Activated CD4-positive, alpha-beta T cell treated with anti-CD3 and anti-CD28 coated beads, Interleukin-2, amount 10 ng/mL, durations not matched to agents 7 days and 5 days (primary cell): ENCODE measurements around the gene CMIP. TPM values are rescaled to one million over a fixed set of nuclear protein-coding genes. Genes with fewer than 3 reads are reported as not detected.

Source experiments
- CTCF ChIA-PET: fragments of 350-600 bp; sonication (Branson Sonifier 250); formaldehyde crosslinking; loops from one replicate; lab custom pipeline; 2021; ENCODE audit warnings: antibody characterized with exemption; lab: Charles Lee
- POLR2A ChIA-PET: fragments of 350-600 bp; sonication (Branson Sonifier 250); formaldehyde crosslinking; loops from one replicate; lab custom pipeline; 2021; ENCODE audit warnings: antibody characterized with exemption; lab: Charles Lee
- DNase-seq: peaks from one replicate; pipeline ENCODE4 v3.0.0-alpha.2; 2020
- H3K27ac Mint-ChIP-seq: one replicate; pipeline ENCODE4 v1.8.0; 2021; ENCODE audit warnings: mild to moderate bottlenecking, moderate library complexity, mixed read lengths
- H3K27me3 Mint-ChIP-seq: one replicate; pipeline ENCODE4 v1.8.0; 2021; ENCODE audit warnings: mixed read lengths
- H3K36me3 Mint-ChIP-seq: one replicate; pipeline ENCODE4 v1.8.0; 2021; ENCODE audit warnings: low read depth, mixed read lengths
- H3K4me1 Mint-ChIP-seq: one replicate; pipeline ENCODE4 v1.8.0; 2021; ENCODE audit warnings: mixed read lengths
- H3K4me3 Mint-ChIP-seq: one replicate; pipeline ENCODE4 v1.8.0; 2021; ENCODE audit warnings: mild to moderate bottlenecking, moderate library complexity, mixed read lengths
- H3K9me3 Mint-ChIP-seq: one replicate; pipeline ENCODE4 v1.8.0; 2021; ENCODE audit warnings: mixed read lengths
- total RNA-seq, 2 experiments: library from RNA; stranded (reverse); gene quantifications; one replicate each; pipeline ENCODE4 v1.2.3, GENCODE V29; 2021

CMIP gene
- total RNA-seq, 2 experiments from 2014 or later = 44.7 to 46.8 TPM

DNA sequence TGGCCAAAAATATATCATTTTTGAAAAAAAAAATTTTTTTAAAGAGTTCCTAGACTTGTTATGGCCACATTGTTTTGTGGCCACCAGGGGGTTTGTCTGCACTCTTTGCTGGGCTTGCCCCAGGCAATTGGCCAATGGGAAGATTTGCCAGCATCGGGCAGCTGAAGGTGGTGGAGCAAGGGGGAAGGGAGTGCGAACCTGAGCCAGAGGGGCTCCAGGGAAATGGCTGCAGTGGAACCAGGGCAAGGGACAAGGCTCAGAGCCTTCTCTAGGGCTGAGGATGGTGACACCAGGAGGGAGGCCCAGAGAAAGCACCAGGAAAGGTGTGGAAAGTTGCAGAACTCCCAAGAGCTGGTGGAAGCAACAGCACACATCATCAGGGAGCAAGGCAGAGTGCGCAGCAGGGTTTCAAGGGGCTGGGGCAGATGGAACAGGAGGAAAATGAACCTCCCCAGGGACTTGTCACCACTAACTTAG, 15.5 kb upstream of the CMIP start:
- Mint-ChIP-seq H3K4me3 (no peak overlapping the region), H3K9me3 (no peaks in the 10 kb centered on the region), H3K27ac (no peak overlapping the region), H3K36me3 (no peaks in the 10 kb centered on the region), H3K27me3 (peaks cover 4% of the 10 kb centered on the region), H3K4me1 (peaks cover 15% of the 10 kb centered on the region)
- DNase-seq = no peak
- ChIA-PET CTCF (interaction anchor here (0.7 to 1.5 kb wide), 2 partner anchors 17 to 91 kb away, joined by 3 to 5 read pairs; no protein-coding TSS in a partner anchor), POLR2A (no interaction called here)

DNA sequence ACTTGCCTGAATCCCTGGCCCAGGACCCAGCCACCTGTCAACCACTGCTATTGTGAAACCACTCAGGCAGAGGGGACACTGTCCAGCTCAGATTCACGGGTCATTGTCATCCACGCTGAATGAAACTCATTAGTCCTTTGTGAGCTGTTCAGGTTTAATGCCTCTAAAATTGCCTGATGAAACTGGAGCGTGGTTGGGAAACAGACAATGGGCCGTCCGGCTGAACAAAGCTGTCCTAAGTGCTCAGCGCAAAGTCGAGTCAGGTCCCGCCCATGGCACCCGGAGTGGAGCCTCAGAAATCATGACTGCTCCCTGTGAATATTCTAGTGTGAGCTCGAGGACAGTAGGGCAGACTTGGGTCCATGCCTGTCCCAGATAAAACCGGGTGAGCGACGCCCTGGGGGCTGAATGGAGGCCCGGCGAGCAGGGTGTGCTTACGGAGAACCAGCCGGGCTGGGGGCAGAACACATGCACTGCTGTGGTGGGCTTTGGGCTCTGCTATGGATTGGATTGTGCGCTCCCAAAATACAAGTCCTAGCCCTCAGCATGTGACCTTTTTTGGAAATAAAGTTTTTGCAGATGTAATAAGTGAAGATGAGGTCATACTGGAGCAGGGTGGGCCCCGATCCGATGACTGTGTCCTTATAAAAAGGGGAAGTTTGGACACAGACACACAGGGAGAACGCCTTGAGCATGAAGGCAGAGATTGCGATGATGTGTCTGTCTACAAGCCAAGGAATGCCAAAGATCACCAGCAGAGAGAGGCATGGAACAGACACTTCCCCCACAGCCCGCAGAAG, 12.9 kb upstream of the CMIP start:
- no peak for DNase-seq
- CTCF ChIA-PET = interaction anchor here (0.5 to 0.9 kb wide), 2 partner anchors 28 to 164 kb away, joined by 3 to 4 read pairs; no protein-coding TSS in a partner anchor
- no peaks in the 10 kb centered on the region for H3K36me3 Mint-ChIP-seq
- H3K27ac Mint-ChIP-seq = no peak overlapping the region
- H3K4me3 Mint-ChIP-seq = no peak overlapping the region
- no peaks in the 10 kb centered on the region for H3K9me3 Mint-ChIP-seq
- H3K4me1 Mint-ChIP-seq = no peaks in the 10 kb centered on the region
- peaks cover 11% of the 10 kb centered on the region for H3K27me3 Mint-ChIP-seq
- POLR2A ChIA-PET = no interaction called here

DNA sequence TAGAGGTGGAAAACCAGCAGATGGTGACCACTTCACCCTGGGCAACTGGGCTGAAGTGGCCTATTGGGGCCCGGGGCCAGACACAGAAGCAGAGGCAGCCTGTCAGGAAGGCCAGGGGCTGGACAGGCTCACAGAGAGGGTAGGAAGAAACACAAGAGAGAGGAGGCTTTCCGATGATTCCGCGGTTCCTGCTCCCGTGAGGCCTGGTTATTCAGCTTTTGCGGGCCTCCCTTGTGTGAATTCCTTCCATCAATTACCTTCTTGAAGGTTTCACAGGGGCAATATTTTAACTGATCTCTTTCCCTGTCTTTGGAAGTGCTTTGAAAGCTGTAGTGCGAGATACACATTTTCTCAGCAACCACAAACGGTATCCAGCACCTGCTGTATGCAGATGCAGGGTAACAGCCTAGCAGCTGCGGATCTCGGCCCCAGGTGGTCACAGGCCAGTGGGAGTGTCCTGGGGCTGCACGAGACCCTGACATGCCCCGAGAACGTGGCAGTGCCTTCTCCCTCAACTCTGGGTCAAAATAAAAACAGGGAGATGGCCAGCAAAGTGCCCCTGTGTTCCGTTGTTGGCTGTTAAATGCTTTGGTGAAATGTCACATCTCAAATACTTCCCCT, 11.6 kb upstream of the CMIP start:
- H3K9me3 Mint-ChIP-seq = no peaks in the 10 kb centered on the region
- H3K36me3 Mint-ChIP-seq = no peaks in the 10 kb centered on the region
- POLR2A ChIA-PET = no interaction called here
- CTCF ChIA-PET = no interaction called here
- H3K4me1 Mint-ChIP-seq = peaks cover 4% of the 10 kb centered on the region
- H3K4me3 Mint-ChIP-seq = no peak overlapping the region
- no peak for DNase-seq
- no peak overlapping the region for H3K27ac Mint-ChIP-seq
- peaks cover 16% of the 10 kb centered on the region for H3K27me3 Mint-ChIP-seq

DNA sequence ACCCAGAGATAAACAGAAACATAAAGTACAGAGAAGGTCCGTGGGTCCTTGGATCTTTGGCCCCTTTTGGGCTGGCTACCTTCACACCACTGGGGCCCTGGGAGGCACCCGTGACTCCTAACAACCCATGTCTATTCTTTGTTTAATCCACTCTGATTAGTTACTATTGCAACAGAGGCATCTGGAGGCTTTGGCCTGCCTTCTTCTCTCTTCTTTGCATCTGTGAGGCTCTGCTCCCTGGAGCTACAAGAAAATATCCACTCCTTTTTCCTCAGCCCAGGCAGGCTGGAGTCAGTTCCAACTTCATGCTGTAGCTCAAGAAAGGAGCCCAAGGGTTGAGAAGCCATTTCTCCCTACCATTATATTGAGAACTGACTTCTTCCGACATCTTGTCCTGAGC, 9.5 kb upstream of the CMIP start:
- DNase-seq = no peak
- peaks cover 29% of the 10 kb centered on the region for H3K27me3 Mint-ChIP-seq
- CTCF ChIA-PET = interaction anchor here (1.5 kb wide), 1 partner anchor 31 kb away, joined by 3 read pairs; no protein-coding TSS in a partner anchor
- H3K27ac Mint-ChIP-seq = no peak overlapping the region
- POLR2A ChIA-PET = no interaction called here
- no peaks in the 10 kb centered on the region for H3K9me3 Mint-ChIP-seq
- no peaks in the 10 kb centered on the region for H3K36me3 Mint-ChIP-seq
- peaks cover 5% of the 10 kb centered on the region for H3K4me1 Mint-ChIP-seq
- H3K4me3 Mint-ChIP-seq = no peak overlapping the region

GRCh38 chr16:81435567-81435966, 9.0 kb upstream of the CMIP start:
- peaks cover 5% of the 10 kb centered on the region for H3K4me1 Mint-ChIP-seq
- no peaks in the 10 kb centered on the region for H3K9me3 Mint-ChIP-seq
- ChIA-PET POLR2A (no interaction called here), CTCF (interaction anchor here (0.9 to 1.5 kb wide), 2 partner anchors 31 to 261 kb away, joined by 3 read pairs; no protein-coding TSS in a partner anchor)
- peaks cover 32% of the 10 kb centered on the region for H3K27me3 Mint-ChIP-seq
- no peak overlapping the region for H3K4me3 Mint-ChIP-seq
- no peak overlapping the region for H3K27ac Mint-ChIP-seq
- H3K36me3 Mint-ChIP-seq = no peaks in the 10 kb centered on the region
- DNase-seq = no peak

DNA sequence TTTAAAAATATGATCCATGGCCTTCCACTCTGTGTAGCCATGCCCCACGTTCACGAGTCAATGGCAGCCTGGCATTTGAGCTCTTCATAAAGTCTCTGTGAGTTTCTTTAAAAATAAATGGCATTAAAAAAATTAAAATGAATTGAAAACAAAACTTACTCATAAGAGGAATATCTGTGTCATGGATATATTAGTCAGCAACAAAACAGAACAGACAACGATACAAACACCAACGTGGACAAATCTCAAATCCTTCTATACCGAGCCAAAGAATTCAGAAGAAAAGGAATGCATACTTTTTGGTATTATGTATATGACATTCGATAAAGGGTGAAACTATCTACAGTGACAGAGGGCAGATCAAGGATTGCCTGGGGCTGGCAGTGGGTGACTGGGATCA, 8.2 kb upstream of the CMIP start:
- H3K4me3 Mint-ChIP-seq = no peak overlapping the region
- no peaks in the 10 kb centered on the region for H3K9me3 Mint-ChIP-seq
- peaks cover 5% of the 10 kb centered on the region for H3K4me1 Mint-ChIP-seq
- H3K36me3 Mint-ChIP-seq = no peaks in the 10 kb centered on the region
- H3K27ac Mint-ChIP-seq = no peak overlapping the region
- no peak for DNase-seq
- CTCF ChIA-PET = interaction anchor here (0.9 to 1.5 kb wide), 2 partner anchors 15 to 261 kb away, joined by 3 read pairs; no protein-coding TSS in a partner anchor
- peaks cover 41% of the 10 kb centered on the region for H3K27me3 Mint-ChIP-seq
- POLR2A ChIA-PET = no interaction called here

DNA sequence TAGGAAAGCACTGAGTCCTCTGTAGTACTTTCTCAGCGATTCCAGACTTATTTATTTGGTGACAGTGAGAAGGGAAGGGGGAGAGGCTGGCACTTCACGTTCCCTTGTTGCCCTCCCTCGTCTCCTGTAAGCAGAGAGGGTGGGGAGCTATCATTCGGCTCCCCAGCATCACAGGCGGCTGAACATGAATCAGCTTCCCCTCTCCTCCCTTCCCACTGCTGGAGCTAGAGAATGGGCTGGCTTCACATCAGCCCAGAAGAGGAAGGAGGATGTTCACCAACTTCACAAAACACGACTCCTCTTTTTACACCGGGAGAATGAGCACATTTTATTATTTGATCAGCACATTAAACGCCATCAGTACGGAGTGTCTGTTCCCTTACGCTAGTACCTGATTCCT, 6.7 kb upstream of the CMIP start:
- Mint-ChIP-seq H3K9me3 (no peaks in the 10 kb centered on the region), H3K27me3 (peaks cover 55% of the 10 kb centered on the region), H3K4me1 (peaks cover 8% of the 10 kb centered on the region), H3K27ac (no peak overlapping the region), H3K4me3 (no peak overlapping the region), H3K36me3 (no peaks in the 10 kb centered on the region)
- DNase-seq = no peak
- POLR2A ChIA-PET = no interaction called here
- CTCF ChIA-PET = interaction anchor here (1.0 kb wide), 1 partner anchor 14 kb away, joined by 3 read pairs; no protein-coding TSS in a partner anchor

DNA sequence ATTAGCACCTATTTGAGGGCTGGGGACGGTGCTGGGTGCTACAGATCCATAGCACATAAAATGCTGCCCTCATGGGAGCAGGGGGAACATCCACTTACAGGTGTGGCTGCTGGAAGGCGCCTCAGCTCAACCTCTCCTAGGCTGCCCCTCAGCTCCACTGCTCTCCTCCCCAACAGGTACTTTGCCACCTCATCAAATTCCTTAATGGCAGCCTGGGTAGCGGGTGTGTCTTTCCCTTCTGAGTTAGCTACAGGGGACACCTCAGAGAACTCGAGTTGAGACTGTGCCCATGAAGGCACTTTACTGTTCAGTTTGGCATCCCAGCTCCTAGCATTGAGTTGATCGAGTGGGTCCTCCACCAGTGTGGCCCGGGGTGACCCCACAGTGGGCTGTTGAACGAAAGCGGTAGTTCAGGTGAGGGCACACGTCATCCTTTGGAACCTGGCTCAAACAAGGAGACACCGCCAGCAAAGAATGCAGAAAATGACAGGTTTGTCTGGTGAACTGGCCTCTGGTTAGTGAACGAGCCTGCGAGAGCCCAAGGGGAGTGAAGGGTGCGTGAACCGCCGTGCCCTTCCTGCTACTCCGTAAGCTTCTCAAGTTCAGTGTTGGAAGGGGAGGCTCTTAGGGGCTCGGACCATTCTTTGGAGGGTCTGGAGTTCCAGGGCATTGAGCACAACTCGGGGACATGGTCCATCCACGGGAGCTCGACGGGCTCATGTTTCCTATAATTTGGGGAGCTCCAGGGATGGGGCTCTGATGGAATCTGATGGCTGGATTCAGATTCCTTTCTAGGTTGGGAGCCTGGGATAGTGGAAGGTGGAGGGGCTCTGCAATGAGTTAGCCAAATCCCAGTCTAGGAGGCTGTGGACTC, 3.5 kb upstream of the CMIP start:
- Mint-ChIP-seq H3K27me3 (peaks cover 59% of the 10 kb centered on the region), H3K36me3 (no peaks in the 10 kb centered on the region), H3K9me3 (no peaks in the 10 kb centered on the region), H3K27ac (no peak overlapping the region), H3K4me1 (peaks cover 21% of the 10 kb centered on the region), H3K4me3 (no peak overlapping the region)
- no peak for DNase-seq
- ChIA-PET CTCF (interaction anchor here (1.1 kb wide), 1 partner anchor 182 kb away, joined by 3 read pairs; no protein-coding TSS in a partner anchor), POLR2A (interaction anchor here (0.6 kb wide), 1 partner anchor 302 kb away, joined by 3 read pairs; no protein-coding TSS in a partner anchor)

DNA sequence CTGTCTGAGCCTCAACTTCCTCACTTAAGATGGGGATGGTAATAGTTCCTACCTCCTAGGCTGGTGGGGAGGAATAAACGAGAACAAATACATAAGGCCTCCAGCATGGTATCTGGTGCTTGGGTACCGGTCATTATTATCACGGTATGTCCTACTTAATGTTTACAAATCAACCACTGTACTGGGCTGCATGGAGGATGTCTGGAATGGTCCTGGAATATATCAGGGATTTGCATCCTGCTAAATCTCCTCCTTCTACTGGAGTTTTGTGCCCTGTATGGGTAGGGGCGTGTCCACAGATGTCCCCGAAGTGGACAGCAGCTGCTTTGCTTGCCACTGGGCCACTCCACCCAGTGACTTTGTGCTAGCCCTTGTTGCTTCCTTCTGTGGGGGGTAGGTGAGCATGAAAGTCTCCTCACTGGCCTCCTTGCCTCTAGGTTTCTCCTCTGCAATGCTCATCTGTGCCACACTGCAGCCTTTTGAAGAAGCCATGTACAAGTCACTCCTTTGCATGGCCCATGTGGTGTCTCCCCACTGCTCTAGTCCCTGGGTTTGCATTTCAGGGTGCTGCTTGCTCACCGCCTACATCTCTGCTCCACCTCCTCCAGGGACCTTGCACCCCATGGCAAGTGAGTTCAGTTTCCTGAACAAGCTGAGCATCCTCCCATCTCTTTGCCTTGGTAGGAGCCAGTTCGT, 2.2 kb upstream of the CMIP start:
- H3K36me3 Mint-ChIP-seq = peaks cover 9% of the 10 kb centered on the region
- no peaks in the 10 kb centered on the region for H3K9me3 Mint-ChIP-seq
- no peak overlapping the region for H3K27ac Mint-ChIP-seq
- DNase-seq = no peak
- ChIA-PET CTCF (no interaction called here), POLR2A (no interaction called here)
- H3K27me3 Mint-ChIP-seq = peaks cover 53% of the 10 kb centered on the region
- no peak overlapping the region for H3K4me3 Mint-ChIP-seq
- H3K4me1 Mint-ChIP-seq = peaks cover 30% of the 10 kb centered on the region

- Mint-ChIP-seq H3K27ac (peak overlapping the region; percentile 92), H3K27me3 (peaks cover 47% of the 10 kb centered on the region), H3K4me1 (peaks cover 32% of the 10 kb centered on the region), H3K9me3 (no peaks in the 10 kb centered on the region), H3K4me3 (peak overlapping the region; percentile 75), H3K36me3 (peaks cover 11% of the 10 kb centered on the region)
- no peak for DNase-seq
- POLR2A ChIA-PET = no interaction called here
- CTCF ChIA-PET = interaction anchor here (1.0 kb wide), 1 partner anchor 26 kb away, joined by 4 read pairs; no protein-coding TSS in a partner anchor
Measured at GRCh38 chr16:81442916-81443687, 1.5 kb upstream of the CMIP start.

DNA sequence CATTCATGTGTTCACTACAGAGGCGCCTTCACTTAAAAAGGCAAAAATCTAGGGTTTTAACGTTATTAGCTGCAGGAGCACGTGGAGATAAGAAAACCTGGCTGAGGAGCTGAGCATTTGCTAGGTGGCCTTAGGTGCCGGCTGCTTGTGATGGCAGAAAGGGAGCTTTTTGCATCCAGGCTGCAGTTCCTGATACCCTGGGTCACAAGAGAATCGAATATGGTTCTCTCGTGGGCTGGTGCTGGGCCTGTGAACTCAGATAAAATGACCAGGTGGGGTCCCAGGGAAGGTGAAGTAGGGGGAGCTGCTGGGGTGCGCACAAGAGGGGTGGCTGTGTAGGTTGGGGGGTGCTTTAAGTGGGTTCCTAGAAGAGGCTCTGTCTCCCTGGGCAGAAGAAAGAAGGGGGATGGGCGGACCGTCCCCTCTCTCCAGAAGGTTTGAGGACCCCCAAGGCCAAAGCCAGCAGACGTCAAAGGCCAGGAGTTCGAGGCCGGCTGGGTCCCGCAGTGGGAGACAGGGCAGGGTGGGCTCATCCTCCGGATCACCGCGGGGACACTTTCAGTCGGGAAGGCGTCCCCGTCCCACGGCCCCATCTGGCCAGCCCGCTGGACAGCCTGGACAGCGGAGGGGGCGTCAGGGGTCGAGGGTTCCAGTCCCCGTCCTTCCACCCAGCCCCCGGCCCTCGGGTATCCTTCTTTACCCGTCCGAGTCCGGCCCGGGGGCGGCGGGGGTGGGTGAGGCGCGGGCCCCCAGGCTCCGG, 740 bp upstream of the CMIP start:
- Mint-ChIP-seq H3K27ac (peak overlapping the region; percentile 92), H3K4me3 (peak overlapping the region; percentile 75), H3K9me3 (no peaks in the 10 kb centered on the region), H3K36me3 (peaks cover 11% of the 10 kb centered on the region), H3K27me3 (peaks cover 42% of the 10 kb centered on the region), H3K4me1 (peaks cover 37% of the 10 kb centered on the region)
- POLR2A ChIA-PET = no interaction called here
- DNase-seq = no peak
- CTCF ChIA-PET = interaction anchor here (1.0 kb wide), 1 partner anchor 26 kb away, joined by 4 read pairs; no protein-coding TSS in a partner anchor
